ENCODE results near the gene PTPN9. TPM values are rescaled to one million over a fixed set of nuclear protein-coding genes. Genes with fewer than 3 reads are reported as not detected.
"Not testable (repeated sequence)": the region's sequence is repeated elsewhere in the genome, so short reads cannot be mapped to it uniquely, and the experiment has no call there.

Gene PTPN9
- total RNA-seq, 1 experiment from 2014 or later = 19.2 TPM

- no peak for DNase-seq (ENCODE audit: low read depth)
Measured at GRCh38 chr15:75583701-75584100, 4.6 kb upstream of the PTPN9 start.

- not testable (repeated sequence) for DNase-seq (ENCODE audit: low read depth)
Measured at GRCh38 chr15:75582943-75583342, 3.8 kb upstream of the PTPN9 start.

GRCh38 chr15:75578173-75578947 lies 755 bp downstream of the PTPN9 start:
- peak; percentile 27 for DNase-seq (ENCODE audit: low read depth)

DNA sequence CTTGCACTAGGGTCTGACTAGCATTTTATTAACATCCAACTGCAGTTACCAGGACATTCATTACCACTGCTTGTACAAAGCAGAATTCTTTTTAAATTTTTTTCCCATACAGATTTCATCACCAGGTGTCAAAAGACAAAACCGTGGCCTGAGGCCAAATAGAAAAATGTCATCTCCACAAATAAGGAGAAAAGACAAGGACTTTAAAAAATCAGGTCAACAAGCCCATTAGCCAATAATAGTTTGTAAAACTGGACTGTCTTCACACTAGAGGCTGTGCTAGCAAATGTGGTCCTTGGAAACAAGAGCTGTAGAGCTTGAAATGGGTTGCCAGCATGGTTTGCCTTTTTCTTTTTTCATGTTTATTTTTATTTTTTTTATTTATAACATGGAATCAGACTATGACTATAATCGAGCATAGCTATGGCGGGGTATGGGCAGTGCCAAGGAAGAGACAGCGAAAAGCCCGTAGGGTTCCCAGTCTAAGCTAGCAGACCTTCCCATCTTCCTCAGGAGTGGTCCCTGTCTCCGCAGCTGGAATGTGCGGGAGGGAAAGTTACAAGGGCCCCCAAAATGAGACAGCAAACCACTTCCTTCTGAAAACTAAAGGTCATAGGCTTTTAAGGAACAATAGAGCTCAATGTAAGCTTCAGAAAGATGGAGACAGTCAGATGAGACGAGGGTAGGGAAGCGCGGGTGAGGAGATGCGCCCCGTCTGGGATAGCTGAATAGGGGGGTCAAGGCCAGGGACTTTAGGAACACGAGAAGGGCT lies 1.5 kb downstream of the PTPN9 start:
- DNase-seq (ENCODE audit: low read depth) = peak; percentile 12

GRCh38 chr15:75573648-75574384 lies 5.3 kb downstream of the PTPN9 start:
- no peak for DNase-seq (ENCODE audit: low read depth)

DNA sequence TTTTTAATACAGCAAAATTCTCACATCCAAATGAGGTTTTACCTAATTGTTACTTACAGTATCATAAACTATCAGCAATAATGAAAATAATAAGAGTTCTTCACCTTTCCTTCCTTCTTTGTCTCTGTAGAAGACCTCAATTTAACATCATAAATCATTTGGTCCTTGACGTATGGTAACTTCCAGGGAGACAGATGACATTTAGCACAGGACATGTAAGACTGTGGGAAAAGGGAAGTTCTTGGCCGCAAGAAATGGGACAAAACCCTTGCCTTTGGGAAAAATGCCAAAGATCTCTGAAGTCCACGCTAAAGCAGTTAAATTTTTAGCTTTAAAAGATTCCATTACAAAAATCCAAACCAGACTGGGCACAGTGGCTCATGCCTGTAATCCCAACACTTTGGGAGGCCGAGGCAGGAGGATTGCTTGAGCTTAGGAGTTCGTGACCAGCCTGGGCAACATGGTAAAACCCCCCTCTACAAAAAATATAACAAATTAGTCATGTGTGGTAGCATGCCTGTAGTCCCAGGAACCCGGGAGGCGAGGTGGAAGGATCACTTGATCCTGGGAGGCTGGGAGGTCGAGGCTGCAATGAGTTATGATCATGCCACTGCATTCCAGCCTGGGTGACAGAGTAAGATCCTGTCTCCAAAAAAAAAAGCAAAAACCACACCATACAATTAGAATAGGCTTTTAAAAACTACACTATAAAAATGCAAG lies 8.8 kb downstream of the PTPN9 start:
- no peak for DNase-seq (ENCODE audit: low read depth)

DNA sequence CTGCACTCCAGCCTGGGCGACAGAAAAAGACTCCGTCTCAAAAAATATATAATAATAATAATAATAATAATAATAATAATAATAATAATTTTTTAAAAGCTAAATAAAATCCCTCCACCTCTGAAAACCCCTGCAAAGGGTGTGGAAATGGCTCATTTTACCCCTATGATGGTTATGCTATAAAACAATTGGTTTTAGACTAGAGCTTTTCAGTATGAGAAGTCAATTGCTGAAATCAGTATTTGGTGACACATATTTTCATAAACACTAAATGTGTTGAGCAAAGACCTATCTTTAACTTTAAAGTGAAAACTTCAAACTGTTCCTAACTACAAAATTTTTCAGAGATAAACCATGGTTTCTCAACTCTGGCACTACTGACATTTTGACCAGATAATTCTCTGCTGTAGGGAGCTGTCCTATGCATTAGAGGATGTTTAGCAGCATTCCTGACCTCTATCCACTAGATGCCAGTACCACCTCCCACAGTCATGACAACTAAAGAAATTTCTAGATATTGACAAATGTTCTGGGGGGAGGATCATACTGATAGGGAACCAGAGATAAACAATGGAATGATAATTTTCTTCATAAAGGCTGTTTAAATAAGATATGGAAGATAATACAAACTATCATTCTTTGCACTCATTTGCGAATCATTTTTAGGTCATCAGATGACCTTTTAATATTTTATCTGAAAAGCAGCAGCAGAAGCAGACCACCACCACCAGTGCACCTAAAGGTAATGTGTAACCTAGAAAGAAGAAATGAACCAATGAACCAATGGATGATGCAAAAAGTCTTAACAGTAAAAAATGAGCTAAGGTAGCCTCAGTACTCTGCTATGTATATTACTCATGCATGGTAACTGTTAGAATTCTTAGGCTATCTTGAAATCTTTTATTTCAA lies 13.8 kb downstream of the PTPN9 start:
- no peak for DNase-seq (ENCODE audit: low read depth)

GRCh38 chr15:75561888-75562287 lies 17.2 kb downstream of the PTPN9 start:
- DNase-seq (ENCODE audit: low read depth) = no peak

DNA sequence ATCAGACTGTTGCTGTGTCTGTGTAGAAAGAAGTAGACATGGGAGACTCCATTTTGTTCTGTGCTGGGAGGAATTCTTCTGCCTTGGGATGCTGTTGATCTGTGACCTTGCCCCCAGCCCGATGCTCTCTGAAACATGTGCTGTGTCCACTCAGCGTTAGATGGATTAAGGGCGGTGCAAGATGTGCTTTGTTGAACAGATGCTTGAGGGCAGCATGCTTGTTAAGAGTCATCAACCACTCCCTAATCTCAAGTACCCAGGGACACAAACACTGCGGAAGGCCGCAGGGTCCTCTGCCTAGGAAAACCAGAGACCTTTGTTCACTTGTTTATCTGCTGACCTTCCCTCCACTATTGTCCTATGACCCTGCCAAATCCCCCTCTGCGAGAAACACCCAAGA lies 19.8 kb downstream of the PTPN9 start:
- not testable (repeated sequence) for DNase-seq (ENCODE audit: low read depth)

GRCh38 chr15:75558955-75559354 lies 20.2 kb downstream of the PTPN9 start:
- DNase-seq (ENCODE audit: low read depth) = not testable (repeated sequence)

DNA sequence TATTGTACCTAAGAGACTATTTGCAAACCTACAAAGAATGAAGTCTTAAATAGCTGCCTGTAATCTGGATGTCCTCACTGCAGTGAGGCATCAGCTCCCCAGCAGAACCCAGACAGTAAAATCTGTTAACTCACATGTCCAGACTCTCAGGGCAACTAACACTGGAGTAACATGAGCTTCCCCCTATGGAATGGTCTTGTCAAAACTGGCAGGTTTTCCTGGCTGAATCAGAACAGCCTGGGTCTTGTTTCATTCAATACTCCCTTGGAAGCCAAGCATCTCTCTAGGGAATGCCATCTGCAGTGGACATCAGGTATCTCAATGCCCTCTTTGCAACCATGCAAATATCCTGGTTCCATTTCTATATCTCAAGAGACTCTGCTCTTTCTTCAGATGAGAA lies 24.4 kb downstream of the PTPN9 start:
- peak; percentile 14 for DNase-seq (ENCODE audit: low read depth)

DNA sequence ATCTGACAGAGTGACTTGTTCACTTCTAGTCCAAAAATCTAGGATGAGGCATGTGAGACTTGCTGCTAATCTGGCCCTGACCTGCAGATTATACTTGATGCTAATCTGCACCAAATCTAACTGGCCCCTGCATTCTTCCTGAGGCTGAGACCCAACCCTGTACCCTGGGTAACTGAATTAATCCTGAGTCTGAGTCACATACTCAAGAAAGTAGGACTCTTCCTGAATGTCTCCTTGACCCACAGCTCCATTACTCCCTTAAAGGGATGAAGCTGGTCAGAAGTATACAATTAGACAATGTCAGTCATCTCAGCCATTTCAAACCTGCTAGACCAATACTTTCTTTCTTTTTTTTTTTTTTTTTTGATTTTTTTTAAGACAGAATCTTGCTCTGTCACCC lies 25.5 kb downstream of the PTPN9 start:
- DNase-seq (ENCODE audit: low read depth) = no peak

DNA sequence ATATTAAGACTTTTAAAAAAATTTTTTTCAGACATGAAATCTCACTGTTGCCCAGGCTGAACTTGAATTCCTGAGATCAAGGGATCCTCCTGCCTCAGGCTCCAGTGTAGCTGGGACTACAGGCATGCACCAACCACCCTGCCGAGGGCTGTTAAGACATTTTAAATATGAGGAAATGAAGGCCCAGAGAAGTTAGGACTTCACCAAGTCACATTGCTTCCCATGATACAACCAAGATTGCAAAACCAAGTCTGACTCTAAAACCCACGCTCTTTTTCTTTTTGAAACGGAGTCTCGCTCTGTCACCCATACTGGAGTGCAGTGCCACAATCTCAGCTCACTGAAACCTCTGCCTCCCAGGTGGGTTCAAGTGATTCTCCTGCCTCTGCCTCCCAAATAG lies 28.0 kb downstream of the PTPN9 start:
- DNase-seq (ENCODE audit: low read depth) = no peak

DNA sequence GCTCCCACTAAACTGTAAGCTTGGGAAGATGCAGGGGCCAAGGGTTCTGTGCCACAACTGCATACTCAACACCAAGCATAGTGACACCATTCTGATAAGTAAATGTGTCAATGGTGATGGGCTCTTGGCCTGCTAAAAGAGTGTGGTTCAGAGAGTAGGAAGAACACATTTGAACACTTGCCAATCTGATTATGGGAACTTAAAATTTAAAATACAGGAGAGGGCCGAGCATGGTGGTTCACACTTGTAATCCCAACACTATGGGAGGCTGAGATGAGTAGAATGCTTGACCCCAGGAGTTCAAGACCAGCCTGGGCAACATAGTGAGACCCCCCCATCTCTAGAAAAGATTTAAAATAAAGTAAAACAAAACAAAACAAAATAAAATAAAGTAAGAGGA lies 34.1 kb downstream of the PTPN9 start:
- no peak for DNase-seq (ENCODE audit: low read depth)

DNA sequence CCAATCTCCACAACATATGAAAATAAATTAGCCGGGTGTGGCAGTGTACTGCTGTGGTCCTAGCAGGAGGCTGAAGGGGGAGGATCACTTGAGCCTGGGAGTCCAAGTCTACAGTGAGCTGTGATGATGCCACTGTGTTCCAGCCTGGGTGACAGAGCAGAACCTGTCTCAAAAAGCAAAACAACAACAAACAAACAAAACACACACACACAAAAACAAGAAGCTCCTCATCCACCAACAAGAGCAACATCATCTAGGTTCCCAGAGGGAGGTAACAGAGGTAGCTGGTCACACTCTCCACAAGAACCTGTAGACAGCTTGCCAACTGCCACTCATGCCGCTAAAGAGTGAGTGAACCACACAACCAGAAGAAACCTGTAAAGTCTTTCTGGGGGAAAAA lies 34.8 kb downstream of the PTPN9 start:
- DNase-seq (ENCODE audit: low read depth) = peak; percentile 5

- not testable (repeated sequence) for DNase-seq (ENCODE audit: low read depth)
Measured at GRCh38 chr15:75542949-75543545, 36.1 kb downstream of the PTPN9 start.

- no peak for DNase-seq (ENCODE audit: low read depth)
Measured at GRCh38 chr15:75542386-75542797, 36.7 kb downstream of the PTPN9 start.

DNA sequence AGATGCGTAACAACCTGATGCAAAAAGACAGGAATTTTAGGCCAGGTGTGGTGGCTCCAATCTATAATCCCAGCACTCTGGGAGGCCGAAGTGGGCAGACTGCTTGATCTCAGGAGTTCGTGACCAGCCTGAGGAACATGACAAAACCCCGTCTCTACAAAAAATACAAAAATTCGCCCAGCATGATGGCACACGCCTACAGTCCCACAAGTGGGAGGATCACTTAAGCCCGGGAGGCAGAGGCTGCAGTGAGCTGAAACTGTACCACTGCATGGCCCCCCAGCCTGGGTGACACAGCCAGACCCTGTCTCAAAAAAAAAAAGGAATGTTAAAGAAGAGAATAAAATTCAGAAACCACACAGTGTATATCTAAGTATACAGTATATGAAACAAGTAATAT lies 40.7 kb downstream of the PTPN9 start:
- no peak for DNase-seq (ENCODE audit: low read depth)

DNA sequence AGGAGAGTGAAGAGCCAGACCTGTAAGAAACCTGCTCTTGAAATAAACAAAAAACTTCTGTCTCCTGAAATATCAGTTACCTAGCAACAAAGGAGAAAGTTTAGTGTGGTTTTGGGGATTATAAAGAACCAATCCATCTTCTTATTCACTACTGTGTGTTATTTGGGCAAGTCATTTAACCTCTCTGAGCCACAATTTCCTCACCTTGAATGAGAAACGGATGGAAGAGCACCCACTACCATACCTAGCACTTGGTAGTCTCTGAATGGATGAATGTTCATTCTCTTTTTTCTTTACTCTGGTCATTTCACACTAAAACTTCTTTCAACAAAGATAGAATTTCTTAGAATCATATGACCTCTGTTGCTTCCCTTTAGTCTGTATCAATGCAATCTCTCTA lies 45.2 kb downstream of the PTPN9 start:
- peak; percentile 10 for DNase-seq (ENCODE audit: low read depth)

Data from M059J (cell line).